Activated gamma-delta T cell treated with Interleukin-2 at 50 U/mL for 16 hours (primary cell): ENCODE results near the gene INHBB.
"Not testable (repeated sequence)": the region's sequence is repeated elsewhere in the genome, so short reads cannot be mapped to it uniquely, and the experiment has no call there.

ENCODE experiments used
- DNase-seq: peaks from one replicate; pipeline ENCODE4 v3.0.0-alpha.2; 2020

The INHBB gene

GRCh38 chr2:120346026-120346666 is at the start of gene INHBB:
TSS of gene INHBB (plus strand) at chr2:120346136. CDS start at chr2:120346189, 53 bp downstream.
- no peak for DNase-seq

DNA sequence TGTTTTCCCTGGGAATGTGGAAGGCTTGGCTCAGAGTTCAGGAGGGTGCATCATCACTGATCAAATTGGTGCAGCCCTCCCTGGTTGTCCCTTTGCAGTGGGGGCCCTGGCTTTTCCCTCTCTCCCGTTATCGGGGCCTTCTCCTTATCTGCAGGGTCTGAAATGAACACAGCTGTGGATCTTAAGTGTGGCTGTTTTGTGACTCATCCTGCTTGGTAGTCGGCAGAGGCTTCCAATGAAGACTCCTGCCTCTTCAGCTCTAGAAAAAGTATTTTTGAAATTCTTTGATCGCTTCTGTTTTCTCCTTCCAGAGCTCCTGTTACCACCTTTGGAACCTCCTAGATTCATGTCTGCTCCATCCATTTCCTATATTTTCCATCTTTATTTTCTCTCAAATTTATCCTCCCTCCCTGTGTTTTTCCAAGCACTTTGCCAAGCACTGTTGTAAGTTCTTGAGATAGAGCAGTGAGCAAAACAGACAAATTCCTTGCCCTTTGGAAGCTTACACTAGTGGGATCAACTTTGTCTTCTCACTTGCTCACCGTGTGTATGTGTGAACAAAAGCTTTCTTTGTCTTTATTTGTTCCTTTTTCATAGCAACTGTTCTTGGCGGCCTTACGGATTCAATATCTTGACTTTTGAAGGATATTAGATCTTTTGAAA is 47.6 kb upstream of the INHBB start:
- DNase-seq, result no peak

GRCh38 chr2:120299004-120299403 is 46.9 kb upstream of the INHBB start:
- DNase-seq, result no peak

DNA sequence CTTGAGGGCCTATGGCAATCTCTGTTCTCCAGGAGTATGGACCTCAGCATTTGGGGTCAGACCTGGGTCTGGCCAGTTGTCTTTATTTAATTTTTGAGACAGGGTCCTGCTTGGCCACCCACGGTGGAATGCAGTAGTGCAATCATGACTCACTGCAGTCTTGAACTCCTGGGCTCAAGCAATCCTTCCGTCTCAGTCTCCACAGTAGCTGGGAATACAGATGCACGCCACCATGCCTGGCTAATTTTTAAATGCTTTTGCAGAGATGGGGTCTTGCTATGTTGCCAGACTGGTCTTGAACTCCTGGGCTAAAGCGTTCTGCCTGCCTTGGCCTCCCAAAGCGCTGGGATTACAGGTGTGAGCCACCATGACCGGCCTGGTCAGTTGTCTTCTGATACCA is 46.4 kb upstream of the INHBB start:
- DNase-seq, result no peak

- DNase-seq, result no peak
Measured at GRCh38 chr2:120300385-120300784, 45.6 kb upstream of the INHBB start.

GRCh38 chr2:120301284-120301683 is 44.7 kb upstream of the INHBB start:
- no peak for DNase-seq

GRCh38 chr2:120302301-120302700 is 43.6 kb upstream of the INHBB start:
- no peak for DNase-seq

- no peak for DNase-seq
Measured at GRCh38 chr2:120303177-120303576, 42.8 kb upstream of the INHBB start.

- DNase-seq, result no peak
Measured at GRCh38 chr2:120305296-120305695, 40.6 kb upstream of the INHBB start.

DNA sequence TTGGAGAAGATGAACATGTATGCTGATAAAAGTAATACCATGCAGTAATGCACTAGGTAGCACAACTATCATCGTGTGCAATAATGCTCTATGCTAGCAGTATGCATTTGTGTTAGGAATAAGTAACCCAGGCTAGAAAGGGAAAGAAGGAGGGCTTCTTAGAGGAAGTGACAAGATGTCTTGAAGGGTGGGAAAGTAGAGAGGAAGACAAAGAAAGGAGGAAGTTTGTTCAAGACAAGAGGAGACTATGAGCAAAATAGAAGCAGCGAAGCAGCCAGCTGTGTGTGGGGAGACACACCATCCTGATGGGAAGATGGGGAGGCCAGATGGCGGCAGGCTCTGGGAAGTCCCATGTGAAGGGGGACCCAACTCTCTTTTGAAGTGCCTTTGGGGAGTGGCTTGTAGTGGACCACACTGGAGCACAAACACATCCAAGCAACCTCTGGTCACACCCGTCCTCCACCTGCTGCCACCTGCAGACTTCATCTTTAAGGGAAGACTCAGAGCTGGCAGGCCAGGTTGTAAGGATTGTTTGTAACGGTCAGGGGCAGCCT is 39.9 kb upstream of the INHBB start:
- no peak for DNase-seq

GRCh38 chr2:120307482-120307881 is 38.5 kb upstream of the INHBB start:
- no peak for DNase-seq

DNA sequence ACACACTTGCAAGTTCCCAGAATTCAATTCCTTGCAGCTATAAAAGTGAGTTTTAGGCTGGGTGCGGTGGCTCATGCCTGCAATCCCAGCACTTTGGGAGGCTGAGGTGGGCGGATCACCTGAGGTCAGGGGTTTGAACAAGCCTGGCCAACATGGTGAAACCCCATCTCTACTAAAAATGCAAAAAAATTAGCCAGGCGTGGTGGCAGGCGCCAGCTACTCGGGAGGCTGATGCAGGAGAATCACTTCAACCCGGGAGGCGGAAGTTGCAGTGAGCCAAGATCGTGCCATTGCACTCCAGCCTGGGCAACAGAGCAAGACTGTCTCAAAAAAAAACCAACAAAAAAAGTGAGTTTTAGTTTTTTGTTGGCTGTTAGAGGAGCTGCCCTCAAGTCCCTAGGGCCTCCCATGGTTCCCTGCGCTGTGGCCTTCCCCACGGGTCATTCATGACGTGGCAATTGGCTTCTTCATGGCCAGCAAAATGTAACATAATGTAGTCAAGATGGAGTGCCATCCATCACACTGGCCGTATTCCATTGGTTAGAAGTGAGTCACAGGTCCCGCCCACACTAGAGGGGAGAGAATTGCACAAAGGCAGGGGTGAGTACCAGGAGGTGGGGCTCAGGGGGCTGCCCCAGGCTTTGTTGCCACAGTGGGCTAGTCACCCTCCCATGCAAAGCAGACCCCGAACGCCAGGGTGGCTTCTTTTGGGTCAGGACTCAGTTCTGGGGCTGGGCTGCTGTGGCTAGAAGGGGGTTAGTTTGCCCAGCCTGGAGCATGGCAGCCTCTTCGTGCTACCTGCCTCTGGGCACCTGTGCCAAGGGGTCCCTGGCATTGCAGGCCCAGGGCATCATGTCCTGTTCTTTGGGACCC is 37.7 kb upstream of the INHBB start:
- DNase-seq, result no peak

DNA sequence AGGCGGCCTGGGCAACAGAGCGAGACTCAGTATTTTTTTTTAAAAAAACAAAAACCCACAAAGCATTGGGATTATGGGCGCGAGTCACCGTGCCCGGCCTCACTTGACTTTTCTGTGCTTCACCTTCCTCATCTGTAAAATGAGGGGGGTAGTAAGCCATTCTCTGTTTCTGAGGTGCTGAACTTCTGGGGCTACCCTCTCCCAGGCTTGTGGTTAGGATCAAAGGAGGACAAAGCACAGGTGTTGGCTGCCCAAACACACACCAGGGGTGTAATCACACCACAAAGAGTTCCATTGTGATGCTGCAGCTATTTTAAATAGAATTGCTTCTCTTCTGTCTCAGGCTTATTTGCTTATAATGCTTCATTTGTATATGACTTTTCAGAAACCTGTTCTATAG is 35.8 kb upstream of the INHBB start:
- no peak for DNase-seq

- DNase-seq, result not testable (repeated sequence)
Measured at GRCh38 chr2:120310841-120311240, 35.1 kb upstream of the INHBB start.

GRCh38 chr2:120312076-120312475 is 33.9 kb upstream of the INHBB start:
- no peak for DNase-seq

GRCh38 chr2:120312860-120313694 is 32.9 kb upstream of the INHBB start:
- peak; percentile 65 for DNase-seq

DNA sequence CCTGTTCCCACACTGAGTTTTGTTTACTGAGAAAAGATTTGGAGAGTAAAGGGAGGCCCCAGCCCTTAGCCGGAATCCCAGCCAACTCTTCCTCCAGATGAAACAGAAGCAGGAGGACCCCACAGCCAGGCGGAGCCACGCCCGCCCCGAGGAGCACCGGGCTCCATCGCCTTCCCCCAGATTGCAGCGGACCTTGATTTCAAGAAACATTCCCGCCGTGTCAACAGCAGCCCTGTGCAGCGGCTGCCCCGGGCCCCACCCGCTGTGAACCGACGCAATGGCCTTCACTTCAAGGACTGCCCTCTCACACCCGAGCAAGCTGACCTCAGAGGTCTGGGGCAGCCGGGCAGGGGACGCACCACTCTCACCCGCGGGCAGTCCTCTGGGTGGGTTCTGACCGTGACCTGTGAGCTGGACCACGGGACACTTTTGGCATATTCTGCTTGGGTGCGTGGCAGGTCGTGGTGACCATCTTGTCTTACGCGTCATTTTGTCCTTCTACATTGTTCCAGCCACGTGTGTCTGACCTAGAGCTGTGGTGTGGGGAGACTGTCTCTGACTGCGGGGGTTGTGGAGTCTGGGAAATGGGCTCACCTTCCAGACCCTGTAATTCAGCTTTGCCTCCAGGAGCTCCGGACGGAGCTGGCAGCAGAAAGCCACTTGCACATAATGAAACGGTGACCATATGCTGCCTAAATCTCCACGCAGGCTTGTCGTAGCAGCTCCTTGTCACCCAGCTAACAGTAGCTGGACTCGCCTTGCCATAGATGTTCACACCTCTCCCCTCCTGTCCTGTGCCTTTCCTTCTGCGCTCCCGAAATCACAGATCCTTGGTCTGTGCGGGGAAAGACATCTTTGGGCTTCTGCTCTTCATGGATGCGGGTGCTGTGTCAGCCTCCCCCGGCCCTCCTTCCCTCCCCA is 32.0 kb upstream of the INHBB start:
- no peak for DNase-seq

DNA sequence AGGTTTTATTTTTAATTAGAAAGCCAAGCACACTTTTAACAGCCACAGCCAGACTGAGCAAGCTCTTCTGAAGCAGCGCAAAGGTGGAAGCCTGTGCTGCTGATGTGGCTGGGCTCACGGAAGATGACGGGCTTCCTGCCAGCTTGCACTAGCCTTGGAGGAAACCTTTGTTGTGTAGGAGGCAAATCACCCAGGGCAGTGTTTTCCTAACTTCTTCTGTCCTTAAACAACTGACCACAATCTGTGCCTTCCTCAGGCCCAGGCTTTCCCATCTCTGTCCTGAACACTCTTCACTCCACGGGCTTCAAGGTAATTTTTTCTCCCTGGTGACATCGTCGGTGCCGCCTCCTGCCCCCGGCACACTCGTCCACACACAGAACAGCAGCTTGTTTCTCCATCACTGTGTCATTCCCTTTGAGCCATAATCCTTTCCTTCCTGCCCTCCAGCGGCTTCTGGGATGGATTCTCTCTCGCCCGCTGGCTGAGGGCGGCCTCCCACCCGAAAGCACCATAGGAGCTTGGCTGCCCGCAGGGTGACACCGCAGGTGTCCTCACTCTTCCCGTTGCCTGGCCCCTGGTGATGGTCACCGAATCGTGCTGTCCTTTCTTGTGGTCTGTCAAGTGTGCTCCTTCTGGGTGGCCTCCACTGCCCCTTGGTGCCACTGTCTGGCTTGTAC is 31.1 kb upstream of the INHBB start:
- DNase-seq, result peak; percentile 29

GRCh38 chr2:120315367-120316033 is 30.4 kb upstream of the INHBB start:
- no peak for DNase-seq

DNA sequence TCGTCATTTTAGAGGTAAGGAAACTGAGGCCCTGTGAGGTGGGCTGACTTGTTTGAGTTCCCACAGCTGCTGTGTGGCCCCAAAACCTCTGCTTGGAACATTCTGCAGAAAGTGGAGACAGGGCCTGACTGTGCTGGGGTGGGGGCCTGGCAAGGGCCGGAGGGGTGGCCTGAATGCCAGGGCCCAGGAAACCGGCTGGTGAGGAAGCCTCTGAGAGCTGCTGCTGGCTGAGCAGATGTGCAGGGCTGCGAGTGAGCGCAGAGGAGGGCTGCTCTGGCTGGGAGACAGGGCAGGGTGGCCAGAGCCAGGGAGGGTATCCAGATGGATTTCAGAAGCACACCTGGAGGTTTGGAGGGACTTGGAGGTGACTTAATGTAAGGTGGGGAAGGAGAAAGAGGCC is 29.9 kb upstream of the INHBB start:
- no peak for DNase-seq
